GM18526 (cell line): Measurements from ENCODE around the gene ABI1.

ENCODE experiments used
- POLR2A ChIP-seq: IDR thresholded peaks from 3 replicates; pipeline ENCODE4 v1.6.1; 2011; ENCODE audit not compliant: insufficient read length; ENCODE audit errors: extremely low read depth

ABI1 gene

GRCh38 chr10:26860443-26861204 is at the start of gene ABI1:
ABI1 (minus strand) TSS chr10:26860958; CDS start chr10:26860863, 95 bp downstream.
- peak; percentile 81 for TF ChIP-seq POLR2A

GRCh38 chr10:26909753-26910152 is 49.0 kb upstream of the ABI1 start:
- no peak for TF ChIP-seq POLR2A

GRCh38 chr10:26903431-26904217 is 42.9 kb upstream of the ABI1 start:
- TF ChIP-seq POLR2A: no peak

- TF ChIP-seq POLR2A: no peak
Observed at GRCh38 chr10:26890956-26891355, 30.2 kb upstream of the ABI1 start.

GRCh38 chr10:26887611-26888215 is 27.0 kb upstream of the ABI1 start:
- TF ChIP-seq POLR2A: no peak

GRCh38 chr10:26881600-26882331 is 21.0 kb upstream of the ABI1 start:
- no peak for TF ChIP-seq POLR2A

- TF ChIP-seq POLR2A: no peak
Observed at GRCh38 chr10:26879744-26880143, 19.0 kb upstream of the ABI1 start.

GRCh38 chr10:26870766-26871165 is 10.0 kb upstream of the ABI1 start:
- no peak for TF ChIP-seq POLR2A

- no peak for TF ChIP-seq POLR2A
Observed at GRCh38 chr10:26869528-26869927, 8.8 kb upstream of the ABI1 start.

- TF ChIP-seq POLR2A: no peak
Observed at GRCh38 chr10:26863351-26864076, 2.8 kb upstream of the ABI1 start.

- no peak for TF ChIP-seq POLR2A
Observed at GRCh38 chr10:26861205-26861998, 644 bp upstream of the ABI1 start.

GRCh38 chr10:26860102-26860442 is 686 bp downstream of the ABI1 start:
- no peak for TF ChIP-seq POLR2A

GRCh38 chr10:26859241-26860101 is 1.3 kb downstream of the ABI1 start:
- no peak for TF ChIP-seq POLR2A

GRCh38 chr10:26858707-26859034 is 2.1 kb downstream of the ABI1 start:
- TF ChIP-seq POLR2A: no peak
